Breast epithelium (tissue), 3 donors: Measurements from ENCODE around the gene WWTR1.

ENCODE experiments used
- POLR2A ChIP-seq: fragments of 450-650 bp; IDR thresholded peaks from one replicate; pipeline ENCODE4 v1.6.1; 2016; ENCODE audit warnings: antibody characterized with exemption, mild to moderate bottlenecking, moderate library complexity
- TF ChIP-seq, protein P1 (sequence below), 3 donors: fragments of 450-650 bp; IDR thresholded peaks; one replicate each; pipeline ENCODE4 v1.5.1; 2016 to 2017; ENCODE audit warnings: antibody characterized with exemption in 3 of 3, mild to moderate bottlenecking in 3 of 3, moderate library complexity in 3 of 3

GRCh38 chr3:149586871-149587270, 71.0 kb downstream of the WWTR1 start:
- TF ChIP-seq, protein P1, sequence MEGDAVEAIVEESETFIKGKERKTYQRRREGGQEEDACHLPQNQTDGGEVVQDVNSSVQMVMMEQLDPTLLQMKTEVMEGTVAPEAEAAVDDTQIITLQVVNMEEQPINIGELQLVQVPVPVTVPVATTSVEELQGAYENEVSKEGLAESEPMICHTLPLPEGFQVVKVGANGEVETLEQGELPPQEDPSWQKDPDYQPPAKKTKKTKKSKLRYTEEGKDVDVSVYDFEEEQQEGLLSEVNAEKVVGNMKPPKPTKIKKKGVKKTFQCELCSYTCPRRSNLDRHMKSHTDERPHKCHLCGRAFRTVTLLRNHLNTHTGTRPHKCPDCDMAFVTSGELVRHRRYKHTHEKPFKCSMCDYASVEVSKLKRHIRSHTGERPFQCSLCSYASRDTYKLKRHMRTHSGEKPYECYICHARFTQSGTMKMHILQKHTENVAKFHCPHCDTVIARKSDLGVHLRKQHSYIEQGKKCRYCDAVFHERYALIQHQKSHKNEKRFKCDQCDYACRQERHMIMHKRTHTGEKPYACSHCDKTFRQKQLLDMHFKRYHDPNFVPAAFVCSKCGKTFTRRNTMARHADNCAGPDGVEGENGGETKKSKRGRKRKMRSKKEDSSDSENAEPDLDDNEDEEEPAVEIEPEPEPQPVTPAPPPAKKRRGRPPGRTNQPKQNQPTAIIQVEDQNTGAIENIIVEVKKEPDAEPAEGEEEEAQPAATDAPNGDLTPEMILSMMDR (IDR thresholded peaks at IDR 0.05) = no peak
- no peak for TF ChIP-seq POLR2A
